ENCODE results near the gene SPECC1L. TPM values are rescaled to one million over a fixed set of nuclear protein-coding genes. Genes with fewer than 3 reads are reported as not detected.
A peak's percentile ranks its signal among the peaks of the same experiment; 100 is the strongest.

Gene SPECC1L
- total and polyA plus RNA-seq, 9 donors: 19.3 to 94.4 (median 66.3) TPM

DNA sequence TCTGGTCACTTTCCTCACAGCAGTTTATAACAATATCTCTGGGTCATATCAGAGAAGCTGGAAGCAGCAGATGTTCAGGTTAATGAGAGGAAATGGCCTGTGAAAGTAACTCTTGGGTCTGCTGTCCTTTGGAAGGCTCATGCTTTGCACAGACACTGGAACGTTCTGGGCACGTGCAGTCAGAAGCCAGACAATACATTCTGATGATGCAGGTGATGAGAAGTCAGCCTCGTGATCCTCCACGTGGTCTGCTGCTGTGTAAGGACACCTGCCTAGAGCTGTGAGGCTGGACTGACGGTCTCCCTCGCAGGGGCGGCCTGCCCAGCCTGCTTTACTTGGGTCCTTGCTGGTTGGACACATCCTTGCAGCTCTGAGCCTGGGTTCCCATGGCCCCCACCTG lies 138.0 kb downstream of the SPECC1L start:
- DNase-seq: peak in 2 of 5 donors; percentile 14 to 29
- no peak for TF ChIP-seq POLR2A (IDR thresholded peaks at IDR 0.05)
- TF ChIP-seq EP300 (IDR thresholded peaks at IDR 0.05): no peak
- TF ChIP-seq, protein P1, sequence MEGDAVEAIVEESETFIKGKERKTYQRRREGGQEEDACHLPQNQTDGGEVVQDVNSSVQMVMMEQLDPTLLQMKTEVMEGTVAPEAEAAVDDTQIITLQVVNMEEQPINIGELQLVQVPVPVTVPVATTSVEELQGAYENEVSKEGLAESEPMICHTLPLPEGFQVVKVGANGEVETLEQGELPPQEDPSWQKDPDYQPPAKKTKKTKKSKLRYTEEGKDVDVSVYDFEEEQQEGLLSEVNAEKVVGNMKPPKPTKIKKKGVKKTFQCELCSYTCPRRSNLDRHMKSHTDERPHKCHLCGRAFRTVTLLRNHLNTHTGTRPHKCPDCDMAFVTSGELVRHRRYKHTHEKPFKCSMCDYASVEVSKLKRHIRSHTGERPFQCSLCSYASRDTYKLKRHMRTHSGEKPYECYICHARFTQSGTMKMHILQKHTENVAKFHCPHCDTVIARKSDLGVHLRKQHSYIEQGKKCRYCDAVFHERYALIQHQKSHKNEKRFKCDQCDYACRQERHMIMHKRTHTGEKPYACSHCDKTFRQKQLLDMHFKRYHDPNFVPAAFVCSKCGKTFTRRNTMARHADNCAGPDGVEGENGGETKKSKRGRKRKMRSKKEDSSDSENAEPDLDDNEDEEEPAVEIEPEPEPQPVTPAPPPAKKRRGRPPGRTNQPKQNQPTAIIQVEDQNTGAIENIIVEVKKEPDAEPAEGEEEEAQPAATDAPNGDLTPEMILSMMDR (IDR thresholded peaks at IDR 0.05): no peak
- peaks cover 11% of the 10 kb centered on the region for H3K4me1 ChIP-seq (ENCODE audit: insufficient read depth)
- intact Hi-C loops (cut with DNase I): no loop called here
- H3K36me3 ChIP-seq: no peaks in the 10 kb centered on the region
- no peak overlapping the region for H3K4me3 ChIP-seq
- H3K27me3 ChIP-seq: no peaks in the 10 kb centered on the region
- H3K27ac ChIP-seq: no peak overlapping the region
- H3K9me3 ChIP-seq: no peaks in the 10 kb centered on the region
- WGBS, 3 donors: 80 to 82% (median 80%) methylated on average over 7 of the region's 7 CpGs

- intact Hi-C loops (cut with DNase I): no loop called here
- Histone ChIP-seq H3K27me3 (no peaks in the 10 kb centered on the region), H3K4me1 (ENCODE audit: insufficient read depth) (peaks cover 11% of the 10 kb centered on the region), H3K27ac (no peak overlapping the region), H3K36me3 (peaks cover under 1% of the 10 kb centered on the region), H3K4me3 (no peak overlapping the region), H3K9me3 (no peaks in the 10 kb centered on the region)
- TF ChIP-seq, protein P1 (IDR thresholded peaks at IDR 0.05): no peak
- TF ChIP-seq POLR2A (IDR thresholded peaks at IDR 0.05): no peak
- TF ChIP-seq EP300 (IDR thresholded peaks at IDR 0.05): no peak
- 89 to 90% (median 90%) methylated on average over 9 of the region's 9 CpGs for WGBS, 3 donors
- DNase-seq: no peak
Observed at GRCh38 chr22:24409707-24410106, 139.1 kb downstream of the SPECC1L start.

DNA sequence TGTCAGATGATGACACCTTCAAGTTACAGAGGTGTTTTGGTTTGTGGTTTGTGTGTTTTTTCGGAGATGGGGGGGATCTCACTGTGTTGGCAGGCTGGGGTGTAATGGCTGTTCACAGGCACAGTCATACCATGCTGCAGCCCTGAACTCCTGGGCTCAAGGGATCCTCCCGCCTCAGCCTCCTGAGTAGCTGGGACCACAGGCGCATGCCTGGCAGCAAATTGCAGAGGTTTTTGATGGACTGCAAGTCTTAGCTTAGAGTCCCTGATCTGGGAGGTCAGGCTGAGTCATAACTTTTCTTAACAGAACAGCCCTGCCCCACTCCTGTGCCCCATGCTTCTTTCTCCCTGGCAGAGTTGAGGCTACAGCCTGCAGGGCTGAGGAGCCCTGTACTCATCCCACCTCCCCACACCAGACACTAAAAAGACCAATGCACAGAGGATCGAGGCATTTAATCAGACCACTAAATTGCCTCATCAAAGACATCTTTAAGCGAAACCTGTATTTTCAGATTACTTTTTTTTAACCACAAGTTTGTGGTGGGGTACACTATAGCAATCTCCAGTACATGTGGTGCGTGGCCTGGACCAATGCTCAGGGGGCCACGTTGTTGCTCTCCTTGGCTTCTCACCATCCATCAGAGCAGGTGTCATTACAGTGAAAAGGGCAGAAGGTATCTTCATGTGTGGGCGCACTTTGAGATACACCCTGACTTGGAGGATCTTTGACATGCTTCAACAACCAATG lies 139.7 kb downstream of the SPECC1L start:
- H3K27me3 ChIP-seq: no peaks in the 10 kb centered on the region
- TF ChIP-seq EP300 (IDR thresholded peaks at IDR 0.05) (no peak), POLR2A (IDR thresholded peaks at IDR 0.05) (no peak)
- TF ChIP-seq, protein P1 (IDR thresholded peaks at IDR 0.05): no peak
- no peak overlapping the region for H3K27ac ChIP-seq
- 87 to 94% (median 93%) methylated on average over 8 of the region's 8 CpGs for WGBS, 3 donors
- H3K36me3 ChIP-seq: peaks cover 3% of the 10 kb centered on the region
- H3K9me3 ChIP-seq: no peaks in the 10 kb centered on the region
- peaks cover 11% of the 10 kb centered on the region for H3K4me1 ChIP-seq (ENCODE audit: insufficient read depth)
- no peak for DNase-seq
- intact Hi-C loops (cut with DNase I): no loop called here
- no peak overlapping the region for H3K4me3 ChIP-seq

DNA sequence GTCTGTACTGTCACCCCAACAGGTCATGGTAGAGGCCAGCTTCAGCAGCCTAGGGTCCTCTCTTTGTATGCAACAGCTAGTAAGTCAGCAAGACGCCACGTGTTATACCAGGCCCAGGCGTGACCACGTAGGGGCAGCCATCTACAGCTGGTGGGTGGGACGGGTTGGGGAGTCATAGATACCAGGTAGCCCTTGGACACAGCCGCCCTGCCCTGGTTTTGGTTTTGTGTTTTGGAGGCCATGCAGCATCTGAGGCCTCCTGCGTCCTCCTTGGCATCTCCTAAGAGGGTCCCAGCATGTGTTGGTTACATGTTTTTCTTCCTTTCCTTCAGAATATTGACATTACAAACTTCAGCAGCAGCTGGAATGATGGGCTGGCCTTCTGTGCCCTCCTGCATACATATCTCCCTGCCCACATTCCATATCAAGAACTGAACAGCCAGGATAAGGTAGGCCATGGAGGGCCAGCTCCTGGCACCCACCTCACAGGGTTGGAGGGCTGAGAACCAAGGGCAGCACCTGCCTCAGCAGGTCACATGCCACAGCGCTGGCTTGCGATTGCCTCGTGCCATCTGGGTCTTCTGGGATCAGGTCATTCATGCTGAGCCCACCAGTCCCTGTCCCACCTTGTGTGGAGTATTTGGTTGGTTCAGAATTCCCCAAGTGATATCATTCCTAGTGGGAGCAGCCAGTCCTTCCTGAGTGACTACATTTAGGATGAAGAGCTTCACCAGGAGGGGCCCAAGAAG lies 140.8 kb downstream of the SPECC1L start:
- H3K36me3 ChIP-seq: peaks cover 3% of the 10 kb centered on the region
- no peak overlapping the region for H3K27ac ChIP-seq
- H3K4me1 ChIP-seq (ENCODE audit: insufficient read depth): peaks cover 11% of the 10 kb centered on the region
- no peak overlapping the region for H3K4me3 ChIP-seq
- intact Hi-C loops (cut with DNase I): no loop called here
- H3K27me3 ChIP-seq: no peaks in the 10 kb centered on the region
- H3K9me3 ChIP-seq: no peaks in the 10 kb centered on the region
- peak in 1 of 5 donors; percentile 12 for DNase-seq
- WGBS, 3 donors: 84 to 95% (median 92%) methylated on average over 10 of the region's 10 CpGs
- TF ChIP-seq EP300 (IDR thresholded peaks at IDR 0.05): no peak
- TF ChIP-seq POLR2A (IDR thresholded peaks at IDR 0.05): no peak
- TF ChIP-seq, protein P1 (IDR thresholded peaks at IDR 0.05): no peak
